ENCODE results near the gene TAF4.
"Not testable (repeated sequence)": the region's sequence is repeated elsewhere in the genome, so short reads cannot be mapped to it uniquely, and the experiment has no call there.

The TAF4 gene, protein sequence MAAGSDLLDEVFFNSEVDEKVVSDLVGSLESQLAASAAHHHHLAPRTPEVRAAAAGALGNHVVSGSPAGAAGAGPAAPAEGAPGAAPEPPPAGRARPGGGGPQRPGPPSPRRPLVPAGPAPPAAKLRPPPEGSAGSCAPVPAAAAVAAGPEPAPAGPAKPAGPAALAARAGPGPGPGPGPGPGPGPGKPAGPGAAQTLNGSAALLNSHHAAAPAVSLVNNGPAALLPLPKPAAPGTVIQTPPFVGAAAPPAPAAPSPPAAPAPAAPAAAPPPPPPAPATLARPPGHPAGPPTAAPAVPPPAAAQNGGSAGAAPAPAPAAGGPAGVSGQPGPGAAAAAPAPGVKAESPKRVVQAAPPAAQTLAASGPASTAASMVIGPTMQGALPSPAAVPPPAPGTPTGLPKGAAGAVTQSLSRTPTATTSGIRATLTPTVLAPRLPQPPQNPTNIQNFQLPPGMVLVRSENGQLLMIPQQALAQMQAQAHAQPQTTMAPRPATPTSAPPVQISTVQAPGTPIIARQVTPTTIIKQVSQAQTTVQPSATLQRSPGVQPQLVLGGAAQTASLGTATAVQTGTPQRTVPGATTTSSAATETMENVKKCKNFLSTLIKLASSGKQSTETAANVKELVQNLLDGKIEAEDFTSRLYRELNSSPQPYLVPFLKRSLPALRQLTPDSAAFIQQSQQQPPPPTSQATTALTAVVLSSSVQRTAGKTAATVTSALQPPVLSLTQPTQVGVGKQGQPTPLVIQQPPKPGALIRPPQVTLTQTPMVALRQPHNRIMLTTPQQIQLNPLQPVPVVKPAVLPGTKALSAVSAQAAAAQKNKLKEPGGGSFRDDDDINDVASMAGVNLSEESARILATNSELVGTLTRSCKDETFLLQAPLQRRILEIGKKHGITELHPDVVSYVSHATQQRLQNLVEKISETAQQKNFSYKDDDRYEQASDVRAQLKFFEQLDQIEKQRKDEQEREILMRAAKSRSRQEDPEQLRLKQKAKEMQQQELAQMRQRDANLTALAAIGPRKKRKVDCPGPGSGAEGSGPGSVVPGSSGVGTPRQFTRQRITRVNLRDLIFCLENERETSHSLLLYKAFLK

GRCh38 chr20:62065674-62066338 lies at the start of gene TAF4:
TSS of gene TAF4 (minus strand) at chr20:62065881. CDS start at chr20:62065810, 71 bp downstream.
- DNase-seq: peak; percentile 42 to 56

DNA sequence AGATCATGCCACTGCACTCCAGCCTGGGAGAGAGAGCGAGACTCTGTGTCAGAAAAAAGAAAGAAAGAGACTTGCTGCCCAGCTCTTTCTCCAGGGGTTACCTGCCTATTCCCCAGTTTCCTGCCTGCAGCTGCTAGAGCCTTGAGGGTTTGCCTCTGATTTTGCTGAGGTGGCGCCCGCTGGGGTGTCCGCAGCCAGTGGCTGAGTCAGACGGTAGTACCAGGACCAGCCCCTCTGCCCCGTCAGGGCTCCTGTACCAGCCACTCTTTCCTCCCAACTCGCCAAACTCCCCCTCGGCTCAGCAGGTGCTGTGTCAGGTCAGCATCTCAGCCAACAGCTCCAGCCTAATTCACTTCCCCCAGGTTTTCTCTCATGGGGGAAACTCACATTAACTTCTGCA lies 49.2 kb upstream of the TAF4 start:
- no peak for DNase-seq

DNA sequence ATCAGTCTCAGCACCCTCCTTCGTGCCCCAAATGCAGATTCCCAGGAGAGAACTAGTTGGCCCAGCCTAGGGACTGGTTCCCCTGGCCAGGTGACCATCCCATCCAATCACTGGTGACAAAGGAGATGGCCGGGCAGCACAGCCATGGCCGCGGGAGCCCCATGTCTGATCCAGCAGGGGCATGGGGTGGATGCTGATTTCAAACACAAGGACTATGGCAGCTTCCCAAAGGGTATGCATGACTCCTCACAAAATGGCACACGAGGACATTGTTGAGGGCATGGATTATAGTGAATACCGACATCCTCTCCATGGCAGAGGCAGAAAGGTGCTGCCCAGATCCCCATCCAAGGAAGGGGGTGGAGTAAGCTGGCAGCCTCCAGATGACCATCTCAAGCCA lies 46.7 kb upstream of the TAF4 start:
- no peak for DNase-seq

- DNase-seq: no peak
These were observed 45.5 kb upstream of the TAF4 start for GRCh38 chr20:62111148-62111547.

DNA sequence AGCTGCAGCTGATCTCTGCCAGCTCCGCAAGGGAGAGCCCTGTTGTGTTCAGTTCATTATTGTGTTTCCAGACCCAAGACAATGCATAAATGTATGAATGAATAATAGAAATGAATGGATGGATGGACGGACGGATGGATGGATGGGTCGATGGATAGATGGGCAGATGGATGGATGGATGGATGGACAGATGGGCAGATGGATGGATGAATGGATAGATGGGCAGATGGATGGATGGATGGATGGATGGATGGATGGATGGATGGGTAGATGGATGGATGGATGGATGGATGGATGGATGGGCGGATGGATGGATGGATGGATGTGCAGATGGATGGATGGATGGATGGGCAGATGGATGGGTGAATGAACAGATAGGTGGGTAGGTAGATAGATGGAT lies 39.9 kb upstream of the TAF4 start:
- DNase-seq: no peak

DNA sequence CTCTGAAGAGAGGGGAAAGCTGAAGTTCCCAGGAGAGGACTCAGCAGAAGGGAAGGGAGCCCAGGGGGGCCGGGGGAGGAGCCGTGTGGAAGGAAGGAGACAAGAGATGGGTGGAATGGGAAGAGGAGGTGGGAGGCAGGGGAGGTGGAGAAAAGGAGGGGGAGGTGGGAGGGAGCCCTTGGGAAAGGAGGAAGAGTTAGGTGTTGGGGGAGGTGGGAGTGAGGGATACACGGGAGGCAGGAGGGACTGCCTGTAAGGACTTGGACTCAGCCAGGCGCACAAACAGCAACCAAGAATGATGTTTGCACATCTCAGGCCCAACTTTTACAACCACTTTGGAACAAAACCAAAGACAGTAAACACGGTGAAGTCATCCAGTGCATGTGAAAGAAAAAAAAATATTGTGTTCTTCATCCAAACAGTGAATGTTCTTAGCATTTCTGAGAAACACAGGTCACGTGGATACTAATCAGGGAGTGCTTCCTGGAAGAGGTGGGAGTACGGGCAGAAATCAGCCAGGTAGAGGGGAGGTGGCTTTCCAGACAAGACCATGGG lies 39.2 kb upstream of the TAF4 start:
- DNase-seq: no peak

GRCh38 chr20:62104234-62104789 lies 38.6 kb upstream of the TAF4 start:
- DNase-seq: no peak

GRCh38 chr20:62103508-62104233 lies 38.0 kb upstream of the TAF4 start:
- no peak for DNase-seq

GRCh38 chr20:62101078-62101477 lies 35.4 kb upstream of the TAF4 start:
- no peak for DNase-seq

DNA sequence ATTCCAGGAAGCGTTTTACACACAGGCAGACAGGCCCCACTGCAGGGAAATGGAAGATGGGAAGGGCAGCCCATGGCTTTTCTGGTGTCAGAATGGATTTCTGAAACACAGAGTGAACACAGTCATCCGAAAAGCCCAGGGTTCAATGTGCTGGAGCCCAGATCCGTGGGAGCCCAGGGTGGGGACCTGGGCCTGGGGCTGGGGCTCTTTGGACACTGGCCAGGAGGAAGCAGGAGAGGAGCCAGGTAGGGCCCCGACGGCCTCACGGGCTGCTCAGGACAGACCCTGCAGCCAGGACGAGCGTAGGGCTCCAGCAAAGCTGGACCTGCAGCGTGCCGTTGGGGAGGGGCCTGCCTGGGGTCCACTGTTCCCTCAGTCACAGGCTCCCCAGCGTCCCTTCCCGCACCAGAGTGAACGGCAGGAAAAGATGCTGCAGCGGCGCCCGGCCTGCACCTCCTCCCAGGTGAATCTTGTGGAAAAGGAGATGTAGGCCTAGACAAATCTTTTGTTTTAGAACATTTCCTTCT lies 32.3 kb upstream of the TAF4 start:
- DNase-seq: no peak

DNA sequence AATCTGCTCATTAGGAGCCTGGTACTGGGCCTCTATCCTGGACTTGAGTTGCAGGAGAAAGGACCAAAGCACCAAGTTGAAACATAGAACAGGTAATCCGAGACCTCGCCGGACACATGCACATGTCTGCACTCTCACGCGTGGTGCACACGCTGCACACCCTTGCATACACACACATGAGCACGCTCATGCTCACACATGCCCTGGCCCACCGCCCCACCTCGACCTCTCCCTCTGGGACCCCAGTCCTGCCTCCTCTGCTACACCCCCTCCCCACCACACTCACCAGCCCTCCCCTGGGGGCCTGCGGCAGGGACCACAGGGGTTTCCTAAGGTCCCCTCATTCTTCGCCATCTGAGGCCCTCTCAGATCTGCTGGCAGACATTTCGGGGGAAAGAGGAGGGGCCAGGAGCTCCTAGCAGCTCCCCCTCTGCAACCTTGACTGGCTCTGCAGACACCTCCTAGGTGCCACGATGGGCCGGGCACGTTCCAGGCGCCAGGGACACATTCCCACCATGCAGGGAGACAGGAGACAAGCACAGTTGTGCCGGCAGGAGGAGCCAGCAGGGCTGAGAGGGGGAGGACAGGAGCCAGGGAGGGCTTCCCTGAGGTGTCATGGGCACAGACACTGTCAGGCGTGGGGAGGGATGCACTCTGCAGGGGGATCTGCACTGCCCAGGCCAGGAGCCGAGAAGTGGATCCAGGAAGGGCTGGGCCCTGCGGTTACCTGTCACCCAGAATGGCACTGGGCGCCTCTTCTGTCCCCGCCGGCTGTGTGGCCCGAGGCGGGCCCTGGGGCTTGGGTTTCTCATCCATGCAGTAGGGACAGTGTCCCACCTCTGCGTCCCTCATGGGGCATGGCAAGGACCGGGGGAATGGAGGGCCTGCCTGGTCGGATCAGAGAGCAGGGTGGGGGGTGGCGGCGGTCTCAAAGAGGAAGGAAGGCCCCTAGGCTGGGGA lies 31.0 kb upstream of the TAF4 start:
- no peak for DNase-seq

- no peak for DNase-seq
These were observed 23.7 kb upstream of the TAF4 start for GRCh38 chr20:62089393-62089792.

DNA sequence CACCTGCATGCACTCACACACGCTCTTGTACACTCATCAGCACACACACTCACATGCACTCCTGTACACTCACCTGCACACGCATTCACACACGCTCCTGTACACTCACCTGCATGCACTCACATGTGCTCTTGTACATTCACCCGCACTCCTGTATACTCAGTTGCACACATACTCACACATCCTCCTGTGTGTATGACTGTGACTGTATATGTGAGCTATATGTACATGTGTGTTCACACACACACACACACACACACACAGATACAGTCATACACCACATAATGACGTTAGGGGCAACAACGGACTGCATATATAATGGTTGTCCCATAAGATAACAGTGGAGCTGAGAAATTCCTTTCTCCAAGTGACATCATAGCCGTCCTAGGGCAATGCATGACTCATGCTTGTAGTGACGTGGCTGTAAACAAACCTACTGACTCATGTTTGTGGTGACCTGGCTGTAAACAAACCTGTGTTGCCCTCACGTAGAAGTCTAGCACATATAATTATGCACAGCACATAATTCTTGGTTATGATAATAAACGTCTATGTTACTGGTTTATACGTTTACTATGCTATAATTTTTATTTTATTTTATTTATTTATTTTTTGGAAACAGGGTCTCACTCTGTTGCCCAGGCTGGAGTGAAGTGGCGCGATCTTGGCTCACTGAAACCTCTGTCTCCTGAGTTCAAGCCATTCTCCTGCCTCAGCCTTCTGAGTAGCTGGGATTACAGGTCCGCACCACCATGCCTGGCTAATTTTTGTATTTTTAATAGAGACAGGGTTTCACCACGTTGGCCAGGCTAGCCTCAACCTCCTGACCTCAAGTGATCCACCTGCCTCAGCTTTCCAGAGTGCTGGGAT lies 22.8 kb upstream of the TAF4 start:
- DNase-seq: no peak

DNA sequence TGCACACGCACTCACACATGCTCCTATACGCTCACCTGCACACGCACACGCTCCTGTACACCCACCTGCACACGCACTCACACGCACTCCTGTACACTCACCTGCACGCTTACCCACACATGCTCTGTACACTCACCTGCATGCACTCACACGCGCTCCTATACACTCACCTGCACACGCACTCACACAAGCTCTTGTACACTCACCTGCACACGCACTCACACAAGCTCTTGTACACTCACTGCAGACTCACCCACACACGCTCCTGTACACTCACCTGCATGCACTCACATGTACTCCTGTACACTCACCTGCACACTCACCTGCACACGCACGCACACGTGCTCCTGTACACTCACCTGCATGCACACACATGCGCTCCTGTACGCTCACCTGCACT lies 22.0 kb upstream of the TAF4 start:
- no peak for DNase-seq

DNA sequence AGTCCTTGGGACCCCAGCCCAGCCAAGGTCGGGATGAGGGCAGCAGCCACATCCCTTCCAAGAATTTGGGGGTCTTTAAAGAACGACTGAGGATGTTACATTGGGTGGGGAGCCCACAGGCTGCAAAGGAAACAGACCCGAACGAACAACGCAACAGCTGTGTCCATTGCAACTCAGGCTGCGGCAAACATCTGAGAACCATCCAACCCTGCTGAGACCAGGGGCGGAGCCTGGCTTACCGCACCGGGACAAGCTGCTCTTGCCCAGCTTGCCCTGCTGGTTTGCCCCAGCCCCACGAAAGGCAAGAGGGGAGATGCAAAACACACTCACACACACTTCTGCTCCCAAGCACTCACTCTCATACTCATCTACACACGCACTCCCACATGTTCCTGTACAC lies 21.5 kb upstream of the TAF4 start:
- DNase-seq: no peak

- no peak for DNase-seq
These were observed 19.5 kb upstream of the TAF4 start for GRCh38 chr20:62085206-62085605.

DNA sequence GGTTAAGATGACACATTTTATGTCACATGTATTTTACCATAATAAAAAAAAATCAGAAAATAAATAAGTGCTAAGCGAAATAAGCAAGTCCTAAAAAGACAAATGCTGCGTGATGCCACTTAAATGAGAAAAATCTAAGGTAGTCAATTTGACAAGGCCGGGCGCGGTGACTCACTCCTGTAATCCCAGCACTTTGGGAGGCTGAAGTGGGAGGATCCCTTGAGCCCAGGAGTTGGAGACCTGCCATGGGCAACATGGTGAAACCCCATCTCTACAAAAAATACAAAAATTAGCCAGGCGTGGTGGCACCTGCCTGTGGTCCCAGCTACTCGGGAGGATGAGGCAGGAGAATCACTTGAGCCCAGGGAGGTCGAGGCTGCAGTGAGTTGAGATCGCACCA lies 18.5 kb upstream of the TAF4 start:
- DNase-seq: not testable (repeated sequence)

DNA sequence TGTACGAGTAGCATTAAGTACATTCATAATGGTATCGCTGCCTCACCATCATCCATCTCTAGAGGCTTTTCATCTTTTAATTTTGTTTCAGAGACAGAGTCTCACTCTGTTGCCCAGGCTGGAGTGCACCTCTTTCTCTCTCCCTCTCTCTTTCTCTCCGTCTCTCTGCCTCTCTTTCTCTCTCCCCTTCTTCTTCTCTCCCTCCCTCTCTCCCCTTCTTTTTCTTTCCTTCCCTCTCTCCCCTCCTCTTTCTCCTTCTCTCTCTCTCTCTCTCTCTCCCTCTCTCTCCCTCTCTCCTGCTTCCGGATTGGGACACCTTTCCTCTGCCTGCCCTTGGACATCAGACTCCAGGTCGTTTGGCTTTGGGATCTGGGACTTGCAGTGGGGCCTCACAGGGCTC lies 17.6 kb upstream of the TAF4 start:
- DNase-seq: no peak
